Testis (tissue), 3 donors: ENCODE data around the gene TMEM164. TPM values are rescaled to one million over a fixed set of nuclear protein-coding genes. Genes with fewer than 3 reads are reported as not detected.

Experiments
- DNase-seq: peaks from one replicate; pipeline ENCODE4 v3.0.0-alpha.2; 2019
- H3K27ac ChIP-seq, 2 donors: fragments of 200-600 bp; sonication (generic); one replicate each; pipeline ENCODE4 v1.5.1; 2019
- H3K27me3 ChIP-seq: fragments of 200-600 bp; sonication (generic); one replicate; pipeline ENCODE4 v1.5.1; 2019
- H3K36me3 ChIP-seq: fragments of 200-600 bp; sonication (generic); one replicate; pipeline ENCODE4 v1.5.1; 2017; ENCODE audit warnings: low read depth; ENCODE audit errors: missing control alignments
- H3K4me1 ChIP-seq: fragments of 200-600 bp; sonication (generic); one replicate; pipeline ENCODE4 v1.5.1; 2019
- H3K4me3 ChIP-seq, 2 donors: fragments of 200-600 bp; sonication (generic); one replicate each; pipeline ENCODE4 v1.5.1; 2017 to 2019
- H3K9me3 ChIP-seq: fragments of 200-600 bp; sonication (generic); one replicate; pipeline ENCODE4 v1.5.1; 2017
- CTCF ChIP-seq, 3 experiments: fragments of 450-650 bp in 2 of 3; fragments of 200-600 bp in 1 of 3; sonication (generic) in 1 of 3; IDR thresholded peaks; one replicate each; pipeline ENCODE4 v1.5.1; 2016 to 2019; ENCODE audit warnings: antibody characterized with exemption in 3 of 3, mild to moderate bottlenecking in 2 of 3, moderate library complexity in 1 of 3
- POLR2A ChIP-seq: fragments of 450-650 bp; IDR thresholded peaks from one replicate; pipeline ENCODE4 v1.6.1; 2017; ENCODE audit warnings: antibody characterized with exemption, mild to moderate bottlenecking, moderate library complexity
- WGBS, 2 donors: methylation state at CpG; one replicate each; pipeline ENCODE4 v1.1.5; 2018; 5-methylcytosine and 5-hydroxymethylcytosine counted together
- intact Hi-C: fragments of 100-400 bp; cut with DNase I; formaldehyde crosslinking; loops from one replicate; pipeline ENCODE4 v1.15.1; 2023; ENCODE audit warnings: low total_unique reads
- polyA plus RNA-seq: library from polyadenylated mRNA; stranded (reverse); fragments of 350-450 nt; fragmentation: Illumina TruSeq; extraction: RNeasy Lipid Tissue Mini Kit (QIAGEN cat#74804); gene quantifications from one replicate; pipeline ENCODE4 v1.2.3, GENCODE V29; 2014; ENCODE audit warnings: low read depth, low replicate concordance; ENCODE audit not compliant: insufficient read depth
- total RNA-seq, 2 donors: library from RNA; depleted of rRNA; stranded (reverse); fragments of >200 nt; gene quantifications; one replicate each; pipeline ENCODE4 v1.2.3, GENCODE V29; 2016

TMEM164 gene
- total and polyA plus RNA-seq, 3 donors from 2014 or later = 7.9 to 13.9 (median 8.1) TPM

- Histone ChIP-seq H3K4me3 (no peak overlapping the region), H3K36me3 (no peaks in the 10 kb centered on the region), H3K27ac (no peak overlapping the region), H3K4me1 (no peaks in the 10 kb centered on the region), H3K27me3 (no peaks in the 10 kb centered on the region), H3K9me3 (no peaks in the 10 kb centered on the region)
- no peak for DNase-seq
- TF ChIP-seq POLR2A = no peak
- TF ChIP-seq CTCF (IDR thresholded peaks at IDR 0.05) = no peak
- intact Hi-C loops = no loop called here
Measured at GRCh38 chrX:110042496-110042895, 39.6 kb downstream of the TMEM164 start.

- Histone ChIP-seq H3K4me3 (no peak overlapping the region), H3K27me3 (no peaks in the 10 kb centered on the region), H3K4me1 (no peaks in the 10 kb centered on the region), H3K9me3 (no peaks in the 10 kb centered on the region), H3K27ac (no peak overlapping the region), H3K36me3 (no peaks in the 10 kb centered on the region)
- intact Hi-C loops = no loop called here
- no peak for DNase-seq
- TF ChIP-seq CTCF (IDR thresholded peaks at IDR 0.05) = no peak
- no peak for TF ChIP-seq POLR2A
- WGBS, 2 donors = 33 to 53% methylated on average over 2 of the region's 2 CpGs
Measured at GRCh38 chrX:110043506-110043905, 40.6 kb downstream of the TMEM164 start.

- Histone ChIP-seq H3K27me3 (no peaks in the 10 kb centered on the region), H3K9me3 (no peaks in the 10 kb centered on the region), H3K27ac (no peak overlapping the region), H3K4me3 (no peak overlapping the region), H3K4me1 (no peaks in the 10 kb centered on the region), H3K36me3 (no peaks in the 10 kb centered on the region)
- intact Hi-C loops = no loop called here
- WGBS, 2 donors = 68 to 79% methylated on average over 4 of the region's 4 CpGs
- TF ChIP-seq POLR2A = no peak
- TF ChIP-seq CTCF (IDR thresholded peaks at IDR 0.05) = no peak
- DNase-seq = no peak
Measured at GRCh38 chrX:110044346-110045249, 41.7 kb downstream of the TMEM164 start.

GRCh38 chrX:110045421-110045820 lies 42.5 kb downstream of the TMEM164 start:
- H3K9me3 ChIP-seq = no peaks in the 10 kb centered on the region
- DNase-seq = no peak
- WGBS, 2 donors = 87 to 100% methylated on average over 1 to 3 of the region's 3 CpGs
- intact Hi-C loops = no loop called here
- no peaks in the 10 kb centered on the region for H3K36me3 ChIP-seq
- TF ChIP-seq POLR2A (no peak), CTCF (IDR thresholded peaks at IDR 0.05) (no peak)
- H3K4me1 ChIP-seq = no peaks in the 10 kb centered on the region
- H3K27ac ChIP-seq = no peak overlapping the region
- H3K4me3 ChIP-seq = no peak overlapping the region
- no peaks in the 10 kb centered on the region for H3K27me3 ChIP-seq

- H3K4me1 ChIP-seq = no peaks in the 10 kb centered on the region
- TF ChIP-seq POLR2A (no peak), CTCF (IDR thresholded peaks at IDR 0.05) (no peak)
- H3K27ac ChIP-seq = no peak overlapping the region
- no peak for DNase-seq
- WGBS, 2 donors = 80 to 87% methylated on average over 4 of the region's 4 CpGs
- H3K36me3 ChIP-seq = no peaks in the 10 kb centered on the region
- intact Hi-C loops = no loop called here
- H3K4me3 ChIP-seq = no peak overlapping the region
- no peaks in the 10 kb centered on the region for H3K9me3 ChIP-seq
- H3K27me3 ChIP-seq = no peaks in the 10 kb centered on the region
Measured at GRCh38 chrX:110046001-110046400, 43.1 kb downstream of the TMEM164 start.
